Measurements from ENCODE around the gene ITPR3.

Gene ITPR3

DNA sequence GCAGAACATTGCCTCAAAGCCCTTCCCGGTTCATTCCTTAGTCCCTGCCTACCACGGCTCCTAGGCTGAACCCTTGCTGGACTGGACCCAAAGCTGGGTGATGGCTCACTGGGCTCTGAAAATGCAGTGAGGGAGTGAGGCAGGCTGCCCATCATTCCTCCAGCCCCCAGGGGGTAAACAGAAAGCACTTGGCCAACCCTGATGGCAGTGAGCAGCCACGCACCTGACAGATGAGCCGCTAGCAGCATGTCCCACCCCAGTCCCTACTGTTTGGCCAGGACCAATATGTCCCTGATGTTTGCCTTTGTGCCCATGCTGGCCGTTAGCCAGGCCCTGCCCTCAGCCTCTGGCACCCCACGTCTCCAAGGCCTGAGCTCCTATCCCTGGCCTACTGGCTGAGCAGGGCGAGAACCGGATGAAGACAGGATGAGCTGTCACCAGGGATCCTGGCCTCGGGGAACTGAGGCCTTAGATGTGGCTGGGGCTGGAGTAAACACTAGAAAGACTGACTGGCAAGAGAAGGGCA is 21.6 kb upstream of the ITPR3 start:
- TF ChIP-seq, protein P1, sequence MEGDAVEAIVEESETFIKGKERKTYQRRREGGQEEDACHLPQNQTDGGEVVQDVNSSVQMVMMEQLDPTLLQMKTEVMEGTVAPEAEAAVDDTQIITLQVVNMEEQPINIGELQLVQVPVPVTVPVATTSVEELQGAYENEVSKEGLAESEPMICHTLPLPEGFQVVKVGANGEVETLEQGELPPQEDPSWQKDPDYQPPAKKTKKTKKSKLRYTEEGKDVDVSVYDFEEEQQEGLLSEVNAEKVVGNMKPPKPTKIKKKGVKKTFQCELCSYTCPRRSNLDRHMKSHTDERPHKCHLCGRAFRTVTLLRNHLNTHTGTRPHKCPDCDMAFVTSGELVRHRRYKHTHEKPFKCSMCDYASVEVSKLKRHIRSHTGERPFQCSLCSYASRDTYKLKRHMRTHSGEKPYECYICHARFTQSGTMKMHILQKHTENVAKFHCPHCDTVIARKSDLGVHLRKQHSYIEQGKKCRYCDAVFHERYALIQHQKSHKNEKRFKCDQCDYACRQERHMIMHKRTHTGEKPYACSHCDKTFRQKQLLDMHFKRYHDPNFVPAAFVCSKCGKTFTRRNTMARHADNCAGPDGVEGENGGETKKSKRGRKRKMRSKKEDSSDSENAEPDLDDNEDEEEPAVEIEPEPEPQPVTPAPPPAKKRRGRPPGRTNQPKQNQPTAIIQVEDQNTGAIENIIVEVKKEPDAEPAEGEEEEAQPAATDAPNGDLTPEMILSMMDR (IDR thresholded peaks at IDR 0.05): no peak
- peak overlapping the region; percentile 10 for H3K27ac Mint-ChIP-seq
- H3K36me3 Mint-ChIP-seq (ENCODE audit: low read depth): no peaks in the 10 kb centered on the region
- H3K4me1 Mint-ChIP-seq: peaks cover 10% of the 10 kb centered on the region
- peaks cover 16% of the 10 kb centered on the region for H3K27me3 Mint-ChIP-seq (ENCODE audit: low read depth, poor library complexity)
- H3K4me3 Mint-ChIP-seq: no peak overlapping the region
- H3K9me3 Mint-ChIP-seq: peaks cover 5% of the 10 kb centered on the region
- no peak for DNase-seq

DNA sequence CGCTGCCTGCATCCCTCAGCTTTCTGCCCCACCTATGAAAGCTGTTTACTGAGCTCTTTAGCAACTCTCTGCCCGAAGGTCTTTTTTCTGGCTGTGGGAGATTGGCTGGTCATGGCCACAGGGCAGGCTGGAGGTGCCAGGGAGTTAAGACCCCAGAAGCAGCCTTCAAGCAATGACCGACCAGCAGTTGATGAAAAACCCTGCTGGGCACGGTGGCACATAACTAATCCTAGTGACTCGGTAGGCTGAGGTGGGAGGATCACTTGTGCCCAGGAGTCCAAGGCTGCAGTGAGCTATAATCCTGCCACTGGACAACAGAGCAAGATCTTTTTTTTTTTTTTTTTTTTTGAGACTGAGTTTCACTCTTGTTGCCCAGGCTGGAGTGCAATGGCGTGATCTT is 20.4 kb upstream of the ITPR3 start:
- DNase-seq: no peak
- no peak overlapping the region for H3K4me3 Mint-ChIP-seq
- H3K27me3 Mint-ChIP-seq (ENCODE audit: low read depth, poor library complexity): peaks cover 19% of the 10 kb centered on the region
- peaks cover 12% of the 10 kb centered on the region for H3K9me3 Mint-ChIP-seq
- TF ChIP-seq, protein P1 (IDR thresholded peaks at IDR 0.05): no peak
- H3K27ac Mint-ChIP-seq: no peak overlapping the region
- H3K36me3 Mint-ChIP-seq (ENCODE audit: low read depth): no peaks in the 10 kb centered on the region
- H3K4me1 Mint-ChIP-seq: no peaks in the 10 kb centered on the region

DNA sequence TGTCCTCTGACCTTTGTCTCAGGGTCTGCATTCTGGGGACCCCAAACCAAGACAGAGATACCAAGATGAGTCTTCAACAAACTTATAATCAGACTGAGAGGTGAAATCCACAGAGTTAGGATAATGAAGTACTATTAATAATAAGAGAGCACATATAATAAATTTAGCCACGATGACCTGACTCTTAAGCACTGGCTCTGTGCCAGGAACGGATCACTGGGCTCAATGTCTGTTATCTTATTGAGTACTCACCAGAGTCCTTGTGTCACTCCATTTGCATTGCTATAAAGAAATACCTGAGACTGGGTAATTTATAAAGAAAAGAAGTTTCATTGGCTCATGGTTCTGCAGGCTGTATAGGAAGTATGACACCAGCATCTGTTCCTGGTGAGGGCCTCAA is 18.9 kb upstream of the ITPR3 start:
- no peak for DNase-seq
- H3K9me3 Mint-ChIP-seq: peaks cover 12% of the 10 kb centered on the region
- H3K36me3 Mint-ChIP-seq (ENCODE audit: low read depth): no peaks in the 10 kb centered on the region
- H3K4me3 Mint-ChIP-seq: no peak overlapping the region
- H3K27me3 Mint-ChIP-seq (ENCODE audit: low read depth, poor library complexity): peaks cover 27% of the 10 kb centered on the region
- H3K4me1 Mint-ChIP-seq: no peaks in the 10 kb centered on the region
- TF ChIP-seq, protein P1 (IDR thresholded peaks at IDR 0.05): no peak
- no peak overlapping the region for H3K27ac Mint-ChIP-seq

DNA sequence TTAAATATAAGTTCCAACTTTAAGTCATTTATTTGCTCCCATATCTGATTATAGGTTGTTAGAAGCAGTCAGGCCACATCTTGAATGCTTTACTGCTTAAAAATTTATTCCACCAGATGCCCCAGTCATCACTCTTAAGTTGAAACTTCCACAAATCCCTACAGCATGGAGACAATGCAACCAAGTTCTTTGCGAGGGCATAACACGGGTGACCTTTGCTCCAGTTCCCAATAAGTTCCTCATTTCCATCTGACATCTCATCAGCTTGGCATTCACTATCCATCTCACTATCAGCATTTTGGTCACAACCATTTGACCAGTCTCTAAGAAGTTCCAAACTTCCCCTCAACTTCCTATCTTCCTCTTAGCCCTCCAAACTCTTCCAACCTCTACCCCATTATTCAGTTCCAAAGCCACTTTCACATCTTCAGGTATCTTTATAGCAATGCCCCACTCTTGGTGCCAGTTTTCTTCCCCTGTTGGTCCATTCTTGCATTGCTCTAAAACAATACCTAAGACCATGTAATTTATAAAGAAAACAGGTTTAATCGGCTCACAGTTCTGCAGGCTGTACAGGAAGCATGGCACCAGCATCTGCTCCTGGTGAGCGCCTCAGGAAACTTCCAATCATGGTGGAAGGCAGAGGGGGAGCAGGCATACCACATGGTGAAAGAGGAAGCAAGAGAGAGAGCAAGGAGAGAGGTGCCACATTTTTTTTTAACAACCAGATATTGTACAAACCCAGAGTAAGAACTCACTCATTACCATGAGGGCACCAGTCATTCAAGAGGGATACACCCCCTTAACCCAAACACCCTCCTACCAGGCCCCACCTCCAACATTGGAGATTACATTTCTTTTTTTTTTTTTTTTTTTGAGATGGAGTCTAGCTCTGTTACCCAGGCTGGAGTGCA is 15.9 kb upstream of the ITPR3 start:
- TF ChIP-seq, protein P1 (IDR thresholded peaks at IDR 0.05): no peak
- H3K4me3 Mint-ChIP-seq: no peak overlapping the region
- H3K27me3 Mint-ChIP-seq (ENCODE audit: low read depth, poor library complexity): peaks cover 32% of the 10 kb centered on the region
- H3K36me3 Mint-ChIP-seq (ENCODE audit: low read depth): no peaks in the 10 kb centered on the region
- no peak for DNase-seq
- H3K4me1 Mint-ChIP-seq: peaks cover 16% of the 10 kb centered on the region
- H3K27ac Mint-ChIP-seq: no peak overlapping the region
- peaks cover 12% of the 10 kb centered on the region for H3K9me3 Mint-ChIP-seq

DNA sequence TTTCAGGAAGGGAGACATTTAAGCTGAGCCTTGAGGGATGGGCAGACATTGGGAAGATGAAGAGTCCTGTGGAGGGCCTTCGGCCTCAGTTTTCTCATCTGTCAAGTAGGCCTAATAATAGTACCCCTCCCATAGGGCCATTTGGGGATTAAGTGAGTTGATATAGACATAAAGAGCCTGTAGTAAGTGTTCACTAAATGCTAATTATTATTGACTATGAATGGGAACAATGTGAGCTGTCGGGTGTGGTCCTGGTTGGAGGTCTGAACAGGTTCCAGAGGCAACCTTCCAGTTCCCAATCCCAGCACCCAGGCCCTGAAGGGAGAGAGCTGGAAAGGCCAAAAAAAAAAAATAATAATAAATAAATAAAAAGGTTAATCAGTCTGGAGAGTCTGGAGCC is 14.5 kb upstream of the ITPR3 start:
- Mint-ChIP-seq H3K9me3 (peaks cover 7% of the 10 kb centered on the region), H3K36me3 (ENCODE audit: low read depth) (no peaks in the 10 kb centered on the region), H3K4me1 (peaks cover 30% of the 10 kb centered on the region), H3K4me3 (no peak overlapping the region), H3K27me3 (ENCODE audit: low read depth, poor library complexity) (peaks cover 32% of the 10 kb centered on the region), H3K27ac (no peak overlapping the region)
- TF ChIP-seq, protein P1 (IDR thresholded peaks at IDR 0.05): no peak
- DNase-seq: no peak

Measured in nephron progenitor cell (in vitro differentiated cells).